Smooth muscle cell of trachea (primary cell): ENCODE data around the gene PDE6G. TPM values are rescaled to one million over a fixed set of nuclear protein-coding genes. Genes with fewer than 3 reads are reported as not detected.

ENCODE experiments used
- total RNA-seq: library from RNA; depleted of rRNA; stranded (reverse); fragments of >200 nt; gene quantifications from 2 replicates; pipeline ENCODE4 v1.2.1, GENCODE V29; 2014

Gene PDE6G
- 0.17 TPM in 1 of 2 replicates, not detected in the other for total RNA-seq

DNA sequence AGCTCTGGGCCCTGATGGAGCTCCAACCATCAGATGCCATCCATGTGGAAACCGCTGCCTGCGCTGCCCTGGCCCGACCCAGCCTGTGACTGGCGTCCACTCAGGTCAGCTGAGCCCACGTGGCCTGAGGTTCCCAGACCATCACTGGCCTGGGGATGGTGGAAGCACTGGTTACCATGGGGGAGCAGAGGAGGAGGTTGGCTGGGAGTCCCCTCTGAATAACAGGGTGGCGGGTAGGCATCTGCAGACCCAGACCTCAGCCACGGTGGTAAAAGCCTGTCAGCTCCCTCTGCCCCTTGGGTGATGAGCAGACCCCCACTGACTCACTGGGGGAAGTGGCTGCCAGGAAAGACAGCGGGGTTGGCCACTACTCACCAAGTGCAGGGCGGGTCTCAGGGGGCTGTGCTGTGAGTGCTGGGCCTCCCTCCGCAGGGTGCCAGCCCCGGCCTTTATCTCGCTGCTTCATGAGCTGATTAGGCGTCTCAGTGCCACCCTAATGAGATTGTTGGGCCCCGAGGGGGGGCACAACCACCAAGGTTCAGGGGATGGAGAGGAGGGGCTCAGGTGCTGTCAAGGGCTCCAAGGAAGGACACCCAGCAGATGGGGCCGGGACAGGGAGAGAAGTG is at the start of gene PDE6G:
PDE6G (minus strand) TSS at position 425 of the 626 bp plus-strand sequence. CDS start 3,237 bp downstream, outside the sequence.

GRCh38 chr17:81702934-81703746 is 46.8 kb upstream of the PDE6G start, which contains the start of gene MRPL12:
MRPL12 (plus strand) TSS chr17:81703367; CDS start chr17:81703502, 135 bp downstream.

GRCh38 chr17:81683584-81684441 is 27.5 kb upstream of the PDE6G start, which contains the start of the genes ARL16 and HGS:
ARL16 (minus strand) TSS chr17:81683797; CDS start chr17:81683753, 44 bp downstream.
HGS (plus strand) TSS chr17:81684011; CDS start chr17:81684067, 56 bp downstream.

GRCh38 chr17:81666342-81667191 is 10.2 kb upstream of the PDE6G start, which contains the start of the genes CCDC137 and OXLD1:
CCDC137 (plus strand) TSS chr17:81666737; CDS start chr17:81666767, 30 bp downstream.
OXLD1 (minus strand) TSS chr17:81666605; CDS start chr17:81666577, 28 bp downstream.

GRCh38 chr17:81636505-81637288 is 19.6 kb downstream of the PDE6G start, which contains the start of the genes NPLOC4 and TSPAN10:
NPLOC4 (minus strand) TSS chr17:81637112; CDS start chr17:81636930, 182 bp downstream.
TSPAN10 (plus strand) TSS chr17:81637196; CDS start chr17:81642413, 5,217 bp downstream.

Other genes with a start within 250 kb of the PDE6G start
- gene ACTG1, start 143.7 kb downstream of the PDE6G start, total RNA-seq, result 7,025 and 10,804 TPM in 2 replicates
- gene FSCN2, start 128.2 kb downstream of the PDE6G start, total RNA-seq, result 2.0 and 4.6 TPM in 2 replicates
- gene FAAP100, start 104.2 kb downstream of the PDE6G start, total RNA-seq, result 19.9 and 25.0 TPM in 2 replicates
- gene NPLOC4, start 19.4 kb downstream of the PDE6G start, total RNA-seq, result 58.0 and 77.1 TPM in 2 replicates
- 2.5 and 2.6 TPM in 2 replicates for gene TSPAN10, start 19.3 kb downstream of the PDE6G start, total RNA-seq
- 35.5 and 37.7 TPM in 2 replicates for gene OXLD1, start 10.1 kb upstream of the PDE6G start, total RNA-seq
- 8.3 and 9.5 TPM in 2 replicates for gene CCDC137, start 10.2 kb upstream of the PDE6G start, total RNA-seq
- gene ARL16, start 27.3 kb upstream of the PDE6G start, total RNA-seq, result 21.0 and 33.6 TPM in 2 replicates
- 94.4 and 131 TPM in 2 replicates for gene HGS, start 27.5 kb upstream of the PDE6G start, total RNA-seq
- gene MRPL12, start 46.8 kb upstream of the PDE6G start, total RNA-seq, result 6.8 and 12.4 TPM in 2 replicates
- gene SLC25A10, start 55.7 kb upstream of the PDE6G start, total RNA-seq, result 6.6 and 19.3 TPM in 2 replicates
- not detected in 2 replicates for gene GCGR, start 147.6 kb upstream of the PDE6G start, total RNA-seq
- gene MCRIP1, start 176.7 kb upstream of the PDE6G start, total RNA-seq, result 80.3 and 126 TPM in 2 replicates
- 0.17 TPM in 1 of 2 replicates, not detected in the other for gene PPP1R27, start 178.5 kb upstream of the PDE6G start, total RNA-seq
- gene P4HB, start 204.0 kb upstream of the PDE6G start, total RNA-seq, result 1,342 and 1,881 TPM in 2 replicates
- 187 and 318 TPM in 2 replicates for gene ARHGDIA, start 214.8 kb upstream of the PDE6G start, total RNA-seq
- gene ALYREF, start 235.0 kb upstream of the PDE6G start, total RNA-seq, result 102 and 168 TPM in 2 replicates
- 138 and 243 TPM in 2 replicates for gene ANAPC11, start 235.2 kb upstream of the PDE6G start, total RNA-seq
- gene NPB, start 245.7 kb upstream of the PDE6G start, total RNA-seq, result 0.87 and 2.5 TPM in 2 replicates